Gastroesophageal sphincter (tissue), 3 donors: Measurements from ENCODE around the gene SLC25A15.

ENCODE experiments used
- EP300 ChIP-seq: sonication (generic); formaldehyde crosslinking; IDR thresholded peaks from one replicate; pipeline ENCODE4 v1.6.1; 2017; ENCODE audit warnings: antibody characterized with exemption, mild to moderate bottlenecking
- POLR2AphosphoS5 ChIP-seq: sonication (generic); formaldehyde crosslinking; IDR thresholded peaks from one replicate; pipeline ENCODE4 v1.6.1; 2017; ENCODE audit warnings: antibody characterized with exemption
- TF ChIP-seq, protein P1 (sequence below), 4 experiments: fragments of 200-600 bp in 2 of 4; fragments of 450-650 bp in 2 of 4; sonication (generic) in 1 of 4; IDR thresholded peaks; one replicate each; pipeline ENCODE4 v1.5.1; 2017 to 2019; ENCODE audit warnings: antibody characterized with exemption in 4 of 4, mild to moderate bottlenecking in 2 of 4, moderate library complexity in 2 of 4

DNA sequence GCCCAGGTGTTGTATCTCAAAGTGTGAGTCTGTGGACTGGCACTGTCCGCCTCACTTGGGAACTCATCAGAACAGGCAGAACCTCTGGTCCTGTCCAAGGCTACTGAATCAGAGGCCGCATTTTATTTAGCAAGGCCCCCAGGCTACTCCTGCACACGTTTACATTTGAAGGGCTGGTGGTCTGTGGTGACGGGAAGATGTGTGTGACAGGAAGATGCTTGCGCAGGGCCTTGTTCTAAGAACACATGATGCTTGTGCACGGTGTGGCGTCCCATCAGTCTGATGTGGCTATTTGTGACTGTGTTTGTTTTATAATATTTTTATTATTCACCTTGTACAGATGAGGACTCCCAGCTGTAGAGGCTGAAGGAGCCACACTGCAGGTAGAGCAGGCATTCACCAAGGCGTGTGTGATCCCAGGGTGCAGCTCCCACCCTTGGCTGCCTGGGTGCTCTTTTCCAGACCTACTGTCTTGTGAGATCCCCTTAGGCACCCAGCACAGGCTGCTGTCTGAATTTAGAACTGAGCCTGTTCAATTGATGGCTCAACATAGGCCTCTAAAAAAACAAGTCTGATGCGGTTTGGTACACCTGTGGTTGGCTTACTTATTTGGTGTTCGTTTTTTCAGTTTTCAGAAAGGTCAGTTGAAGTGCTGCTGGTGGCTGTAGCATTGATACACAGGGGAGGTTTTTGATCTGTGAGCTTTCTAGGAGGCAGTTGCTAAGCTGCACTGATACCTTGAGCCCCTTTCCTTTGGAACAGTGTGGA is 3.1 kb downstream of the SLC25A15 start:
- TF ChIP-seq, protein P1, sequence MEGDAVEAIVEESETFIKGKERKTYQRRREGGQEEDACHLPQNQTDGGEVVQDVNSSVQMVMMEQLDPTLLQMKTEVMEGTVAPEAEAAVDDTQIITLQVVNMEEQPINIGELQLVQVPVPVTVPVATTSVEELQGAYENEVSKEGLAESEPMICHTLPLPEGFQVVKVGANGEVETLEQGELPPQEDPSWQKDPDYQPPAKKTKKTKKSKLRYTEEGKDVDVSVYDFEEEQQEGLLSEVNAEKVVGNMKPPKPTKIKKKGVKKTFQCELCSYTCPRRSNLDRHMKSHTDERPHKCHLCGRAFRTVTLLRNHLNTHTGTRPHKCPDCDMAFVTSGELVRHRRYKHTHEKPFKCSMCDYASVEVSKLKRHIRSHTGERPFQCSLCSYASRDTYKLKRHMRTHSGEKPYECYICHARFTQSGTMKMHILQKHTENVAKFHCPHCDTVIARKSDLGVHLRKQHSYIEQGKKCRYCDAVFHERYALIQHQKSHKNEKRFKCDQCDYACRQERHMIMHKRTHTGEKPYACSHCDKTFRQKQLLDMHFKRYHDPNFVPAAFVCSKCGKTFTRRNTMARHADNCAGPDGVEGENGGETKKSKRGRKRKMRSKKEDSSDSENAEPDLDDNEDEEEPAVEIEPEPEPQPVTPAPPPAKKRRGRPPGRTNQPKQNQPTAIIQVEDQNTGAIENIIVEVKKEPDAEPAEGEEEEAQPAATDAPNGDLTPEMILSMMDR (IDR thresholded peaks at IDR 0.05), result no peak
- TF ChIP-seq EP300, result no peak
- no peak for TF ChIP-seq POLR2AphosphoS5
